GM12801 (cell line): Measurements from ENCODE around the gene FAXC.

Experiments
- CTCF ChIP-seq: IDR thresholded peaks from one replicate; pipeline ENCODE4 v1.5.1; 2011; ENCODE audit warnings: control low read depth; ENCODE audit not compliant: insufficient read length; ENCODE audit errors: extremely low read depth

Gene FAXC

DNA sequence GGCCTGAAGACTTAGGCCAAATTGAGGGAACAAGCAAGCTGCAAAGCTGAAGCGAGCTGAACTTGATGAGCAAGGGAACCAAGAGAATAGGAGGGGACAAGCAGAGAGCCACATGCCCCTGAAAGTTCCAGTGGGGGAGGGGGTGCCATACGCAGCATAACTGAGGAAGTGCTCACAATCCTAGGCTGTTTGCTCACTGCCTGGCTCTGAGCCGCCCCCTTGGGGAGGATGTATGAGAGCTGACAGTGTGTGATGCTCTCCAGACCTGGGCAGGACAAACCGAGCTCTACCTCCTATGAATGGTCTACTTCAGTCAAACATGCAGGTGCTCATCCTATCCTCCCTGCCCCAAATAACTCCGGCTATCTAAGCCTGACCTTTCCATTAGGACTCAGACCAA is 52.1 kb downstream of the FAXC start:
- TF ChIP-seq CTCF, result no peak

DNA sequence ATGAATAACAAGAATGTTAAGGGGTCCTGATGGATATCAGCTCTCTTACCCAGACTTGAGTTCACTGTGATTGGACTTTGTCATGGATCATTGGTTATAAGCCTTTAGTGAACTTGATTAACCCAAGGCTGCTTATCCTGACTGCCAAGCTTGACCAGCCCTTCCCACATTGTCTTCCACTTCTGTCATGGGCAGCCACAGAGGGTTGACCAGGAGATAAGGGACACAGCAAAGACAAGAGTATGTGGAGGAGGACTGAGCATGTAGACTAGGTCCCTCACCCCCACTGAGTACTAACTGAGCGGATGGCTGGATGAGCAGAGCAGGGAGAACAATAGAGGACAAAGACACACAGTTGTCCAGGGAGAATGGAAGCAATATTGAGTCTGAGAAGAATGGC is 52.5 kb downstream of the FAXC start:
- no peak for TF ChIP-seq CTCF

GRCh38 chr6:99296261-99296660 is 53.2 kb downstream of the FAXC start:
- no peak for TF ChIP-seq CTCF

GRCh38 chr6:99295276-99295675 is 54.2 kb downstream of the FAXC start:
- TF ChIP-seq CTCF, result no peak

DNA sequence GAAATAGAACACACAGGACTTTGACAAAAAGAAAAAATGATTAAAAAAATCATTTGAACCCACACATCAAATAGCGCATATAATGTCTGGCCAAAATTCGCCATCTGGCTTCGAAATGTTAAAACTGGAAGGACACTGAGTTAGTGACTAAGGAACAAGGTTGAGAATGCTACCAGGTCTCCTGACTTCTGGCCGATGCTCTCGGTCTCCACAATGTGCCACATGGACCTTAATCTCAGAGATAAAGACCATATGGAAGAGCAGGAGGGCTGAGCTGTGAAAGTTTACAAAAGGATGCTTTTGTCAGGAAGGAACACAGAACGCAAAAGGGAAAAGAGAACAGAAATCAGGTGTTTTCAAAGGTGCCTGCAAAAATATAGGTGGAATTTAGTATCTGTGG is 54.7 kb downstream of the FAXC start:
- TF ChIP-seq CTCF, result no peak

DNA sequence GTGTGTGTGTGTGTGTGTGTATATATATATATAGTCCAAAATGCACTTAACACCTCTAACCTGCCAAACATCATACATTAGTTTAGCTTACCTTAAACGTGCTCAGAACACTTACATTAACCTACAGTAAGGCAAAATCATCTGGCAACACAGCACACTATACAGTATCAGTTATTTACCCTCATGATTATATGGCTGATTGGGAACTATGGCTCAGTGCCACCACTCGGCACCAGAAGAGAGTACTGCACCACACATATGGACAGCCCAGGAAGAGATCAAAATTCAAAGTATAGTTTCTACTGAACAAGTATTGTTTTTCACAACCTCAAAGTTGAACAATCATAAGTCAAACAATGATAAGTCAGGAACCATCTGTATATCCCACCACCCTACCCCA is 59.8 kb downstream of the FAXC start:
- TF ChIP-seq CTCF, result no peak

- TF ChIP-seq CTCF, result no peak
These were observed 60.8 kb downstream of the FAXC start for GRCh38 chr6:99288668-99289067.

- no peak for TF ChIP-seq CTCF
These were observed 62.0 kb downstream of the FAXC start for GRCh38 chr6:99287523-99287922.
